Frontal cortex (tissue), 4 donors: ENCODE results near the gene ARHGAP8. TPM values are rescaled to one million over a fixed set of nuclear protein-coding genes. Genes with fewer than 3 reads are reported as not detected.
"Not testable (repeated sequence)": the region's sequence is repeated elsewhere in the genome, so short reads cannot be mapped to it uniquely, and the experiment has no call there.

Source experiments
- DNase-seq, 2 donors: peaks; one replicate each; pipeline ENCODE4 v3.0.0; 2012; ENCODE audit warnings: low spot score in 2 of 2
- FAIRE-seq: peaks from 2 replicates; lab custom pipeline; 2012; peaks lifted over from hg19 to GRCh38; lab: Jason Lieb, UNC
- total RNA-seq: library from RNA; depleted of rRNA; stranded (reverse); fragments of >200 nt; gene quantifications from one replicate; pipeline ENCODE4 v1.2.3, GENCODE V29; 2014
- donor health status: control.
- donor health status: control.
- donor health status: control.

The ARHGAP8 gene
- total RNA-seq, 1 donor from 2014 or later = 1.2 TPM

DNA sequence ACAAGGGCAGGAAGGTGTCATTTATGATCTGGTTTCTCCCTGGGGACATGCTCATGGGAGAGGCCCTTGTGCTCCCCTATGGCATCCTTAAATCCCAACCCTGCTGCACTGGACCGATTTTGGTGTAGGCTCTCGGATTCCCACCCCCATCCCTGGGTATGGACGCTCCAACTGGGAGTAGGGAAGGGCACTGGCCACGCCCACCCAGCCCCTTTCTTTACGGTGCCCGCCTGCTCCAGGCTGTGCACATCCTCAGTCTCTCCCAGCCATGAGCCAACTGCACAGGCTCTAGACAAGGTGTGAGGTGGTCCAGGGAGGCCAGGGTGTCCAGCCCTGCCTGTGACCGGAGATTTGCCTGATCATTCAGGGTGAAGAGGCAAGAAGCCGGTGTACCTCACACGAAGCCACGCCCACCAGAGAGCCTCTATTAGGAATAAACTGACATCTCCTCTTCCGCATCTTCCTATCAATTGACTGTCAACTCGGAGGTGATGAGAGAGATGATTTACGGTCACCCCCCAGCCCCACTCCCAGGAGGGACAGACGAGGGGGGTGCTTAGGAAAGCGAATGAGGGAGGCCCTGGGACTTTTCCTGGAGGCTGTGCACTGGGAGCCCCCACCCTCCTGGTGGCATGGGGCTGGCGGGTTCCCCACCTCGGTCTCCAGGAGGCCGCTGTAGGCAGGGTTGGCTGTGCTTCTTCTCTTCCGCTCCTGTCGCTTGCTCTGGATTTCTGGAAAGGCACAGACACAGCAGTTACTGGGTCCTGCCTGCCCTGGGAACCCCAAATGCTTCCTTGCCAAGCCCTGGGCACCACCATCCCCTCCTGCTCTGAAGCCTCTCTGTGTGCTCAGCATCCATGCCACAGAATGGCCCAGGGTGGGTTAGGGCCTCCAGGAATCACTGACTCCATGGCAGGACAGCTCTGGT is 140.7 kb downstream of the ARHGAP8 start:
- DNase-seq = no peak
- FAIRE-seq = no peak

GRCh38 chr22:44893731-44894080 is 141.3 kb downstream of the ARHGAP8 start:
- DNase-seq = no peak
- FAIRE-seq = no peak

GRCh38 chr22:44894321-44894720 is 141.9 kb downstream of the ARHGAP8 start:
- FAIRE-seq (no peak), DNase-seq (no peak)

DNA sequence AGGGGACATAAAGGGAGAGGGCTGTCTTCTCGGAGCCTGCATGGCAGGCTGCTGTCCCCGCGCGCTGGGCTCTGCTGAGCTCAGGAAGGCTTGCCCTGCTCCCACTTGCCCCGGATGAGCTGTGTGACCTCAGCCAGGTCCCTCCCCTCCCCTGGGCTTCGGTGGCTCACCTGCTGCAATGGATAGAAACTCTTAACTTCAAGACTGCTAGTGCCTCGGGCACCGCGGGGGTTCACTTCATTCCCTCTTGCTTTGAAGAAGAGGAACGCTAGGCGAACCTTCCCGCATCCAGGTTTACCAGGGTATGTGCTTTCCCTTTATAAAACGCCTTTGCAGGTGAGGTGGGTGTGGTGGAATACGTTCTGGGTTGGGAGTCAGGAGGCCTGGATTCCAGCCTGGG is 142.4 kb downstream of the ARHGAP8 start:
- FAIRE-seq = no peak

GRCh38 chr22:44895296-44896055 is 143.1 kb downstream of the ARHGAP8 start:
- FAIRE-seq (no peak), DNase-seq (no peak)

More for the DNA sequence above, 142.4 kb downstream of the ARHGAP8 start:
- no peak for DNase-seq

DNA sequence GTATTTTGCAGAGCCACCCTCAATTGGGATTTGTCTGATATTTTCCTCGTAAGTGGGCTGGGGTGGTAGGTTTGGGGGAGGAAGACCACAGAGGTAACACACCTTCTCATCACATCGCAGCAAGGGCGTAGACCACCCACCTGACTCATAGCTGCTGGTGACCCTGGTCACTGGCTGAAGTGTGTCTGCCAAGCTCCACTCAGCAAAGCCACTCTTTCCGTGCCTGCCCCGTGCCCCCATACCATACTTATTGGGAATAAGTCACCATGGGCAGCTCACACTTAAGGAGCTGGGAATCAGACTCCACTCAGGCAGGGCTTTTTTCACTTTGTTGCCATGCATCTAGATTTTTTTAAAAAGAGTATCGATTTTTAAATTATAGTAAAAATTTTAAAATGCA is 145.9 kb downstream of the ARHGAP8 start:
- DNase-seq = no peak
- FAIRE-seq = no peak

DNA sequence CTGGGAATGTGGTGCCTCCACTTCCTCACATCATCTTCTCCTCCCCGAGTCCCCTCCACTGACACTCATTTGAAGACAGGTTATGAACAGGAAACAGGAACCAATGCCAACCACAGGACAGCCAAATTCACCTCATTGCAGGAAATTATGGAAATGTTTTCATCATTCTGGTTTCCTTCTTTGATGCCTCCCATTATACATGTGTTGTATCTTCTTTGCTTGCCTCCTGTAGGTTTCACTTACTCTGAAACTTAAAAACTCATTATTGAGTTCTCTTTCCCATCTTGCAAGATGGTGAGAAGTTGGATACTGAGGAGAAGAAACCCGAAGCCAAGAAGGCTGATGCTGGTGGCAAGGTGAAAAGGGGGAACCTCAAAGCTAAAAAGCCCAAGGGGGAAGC is 148.9 kb downstream of the ARHGAP8 start:
- DNase-seq (no peak), FAIRE-seq (no peak)

- DNase-seq, FAIRE-seq: not testable (repeated sequence)
Measured at GRCh38 chr22:44903164-44903563, 150.8 kb downstream of the ARHGAP8 start.

GRCh38 chr22:44904492-44905152 is 152.2 kb downstream of the ARHGAP8 start:
- not testable (repeated sequence) for DNase-seq, FAIRE-seq

DNA sequence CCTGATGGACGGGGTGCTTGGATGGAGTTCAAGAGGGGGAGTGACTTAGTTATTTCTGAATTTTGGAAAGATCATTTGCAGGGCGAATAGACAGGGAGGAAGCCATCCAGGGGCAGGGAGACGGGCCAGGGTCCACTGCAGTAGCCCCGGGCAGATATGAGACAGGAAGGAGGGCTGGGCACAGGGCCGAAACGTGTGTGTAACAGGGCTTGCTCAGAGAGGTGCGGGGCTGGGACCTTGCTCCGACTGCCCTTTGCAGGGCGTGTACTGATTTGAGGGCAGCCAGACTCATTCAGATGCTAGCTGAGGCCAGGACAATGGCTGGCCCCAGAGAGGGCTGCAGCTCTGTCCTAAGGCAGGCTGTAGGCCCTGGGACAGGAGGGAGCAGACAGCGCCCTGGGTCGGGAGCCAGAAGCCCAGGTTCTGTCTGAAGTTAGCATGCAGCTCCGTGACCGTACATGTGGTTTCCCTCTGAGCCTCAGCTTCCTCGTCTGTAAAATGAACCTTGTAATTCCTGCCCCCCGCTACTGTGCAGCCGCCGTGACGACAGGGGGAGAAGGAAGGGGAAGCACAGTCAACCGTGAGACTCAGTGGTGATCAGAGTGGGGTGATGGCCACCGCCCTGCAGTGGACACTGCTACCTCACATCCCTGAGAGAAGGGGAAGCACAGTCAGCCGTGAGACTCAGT is 154.0 kb downstream of the ARHGAP8 start:
- DNase-seq (no peak), FAIRE-seq (no peak)

- FAIRE-seq = no peak
- no peak for DNase-seq
Measured at GRCh38 chr22:44906999-44907644, 154.7 kb downstream of the ARHGAP8 start.

DNA sequence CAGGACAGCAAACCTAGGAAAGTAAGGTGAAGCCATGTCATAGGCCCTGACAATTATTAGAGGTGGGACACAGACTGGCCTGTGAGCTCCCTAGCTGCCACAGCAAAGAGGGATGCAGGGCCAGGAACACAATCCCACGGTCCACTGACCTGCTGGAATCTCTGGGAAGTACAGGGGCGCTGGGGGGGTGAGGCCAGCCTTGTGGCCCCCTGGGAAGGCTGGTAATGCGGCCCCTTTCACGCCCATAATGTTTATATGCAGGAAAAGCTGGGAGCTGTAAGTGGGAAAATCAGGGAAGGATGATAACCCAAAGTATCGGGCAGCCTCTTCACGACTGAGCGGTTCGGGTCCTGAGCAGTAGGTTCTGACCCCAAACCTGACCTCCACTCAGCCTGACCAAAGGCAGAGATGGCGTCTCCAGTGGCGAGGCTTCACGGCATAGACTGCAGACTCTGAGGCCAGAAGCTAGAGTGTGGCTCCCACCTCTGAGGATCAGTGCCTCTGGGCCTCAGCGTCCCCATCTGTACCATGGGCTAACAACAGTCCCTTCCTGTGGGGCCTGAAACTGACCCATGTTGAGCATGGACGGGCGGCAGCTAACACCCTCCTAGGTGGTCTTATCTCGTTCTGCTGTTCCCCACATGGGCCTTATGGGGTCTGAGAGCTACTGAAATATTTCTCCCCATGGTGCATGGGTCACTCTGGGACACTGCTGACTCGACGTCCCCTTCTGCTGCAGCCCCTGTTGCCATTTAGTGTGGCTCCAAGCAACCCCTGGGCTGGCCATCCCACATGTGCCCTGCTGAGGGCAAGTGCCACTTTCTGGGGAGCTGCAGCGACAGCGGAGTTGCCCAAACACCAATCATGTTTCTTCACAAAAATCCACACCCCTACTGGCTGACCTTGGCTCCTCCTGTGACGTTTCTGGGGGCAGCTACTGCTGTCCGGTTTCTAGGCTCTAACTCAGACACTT is 155.7 kb downstream of the ARHGAP8 start:
- FAIRE-seq = no peak

DNA sequence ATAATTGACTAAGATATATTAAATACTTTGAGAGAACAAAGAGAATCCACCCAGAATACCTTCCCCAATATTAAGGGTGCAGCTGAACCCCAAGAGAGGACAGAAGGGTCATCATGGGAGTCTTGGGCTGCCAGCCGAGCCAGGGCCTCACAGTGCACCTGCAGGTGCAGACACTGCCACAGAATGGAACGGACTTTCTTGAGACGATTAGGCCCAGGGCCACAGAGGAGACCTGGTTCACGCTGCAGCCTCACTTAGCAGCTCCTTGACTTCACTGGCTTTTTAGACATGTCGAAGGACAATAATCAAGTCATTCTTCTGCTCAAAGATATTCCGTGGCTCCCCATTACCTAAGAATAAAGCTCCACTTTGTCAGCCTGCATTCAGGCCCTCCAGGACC is 156.9 kb downstream of the ARHGAP8 start:
- no peak for DNase-seq
- FAIRE-seq = no peak

More for the DNA sequence above, 155.7 kb downstream of the ARHGAP8 start:
- no peak for DNase-seq

Other genes with a start within 250 kb of the ARHGAP8 start
- gene PRR5, start 50.4 kb upstream of the ARHGAP8 start, total RNA-seq = 10.6 TPM